ENCODE results near the gene BARX2.

Gene BARX2

GRCh38 chr11:129412494-129412893, 36.8 kb downstream of the BARX2 start:
- no peak overlapping the region for H2AFZ ChIP-seq (ENCODE audit: low read depth, low read length)
- H3K4me3 ChIP-seq (ENCODE audit: low read depth in 1 of 2, low read length in 2 of 2), result no peak overlapping the region
- H3K4me1 ChIP-seq (ENCODE audit: insufficient read depth, low read length), result no peaks in the 10 kb centered on the region
- ATAC-seq (ENCODE audit: insufficient read depth, low read depth) (no peak), DNase-seq (no peak)
- no peak overlapping the region for H3K4me2 ChIP-seq (ENCODE audit: insufficient read depth, low read length)
- H3K27ac ChIP-seq (ENCODE audit: low read length), result no peak overlapping the region
- H4K20me1 ChIP-seq (ENCODE audit: insufficient read depth, low read length), result no peaks in the 10 kb centered on the region
- TF ChIP-seq EZH2 (IDR thresholded peaks at IDR 0.05; ENCODE audit: borderline replicate concordance, low read depth, low read length, severe bottlenecking), result no peak
- TF ChIP-seq CTCF (IDR thresholded peaks at IDR 0.05; ENCODE audit: borderline replicate concordance, extremely low read depth, low read length, poor library complexity, severe bottlenecking), result no peak
- H3K9ac ChIP-seq (ENCODE audit: low read depth, low read length), result no peak overlapping the region
- peaks cover 11% of the 10 kb centered on the region for H3K27me3 ChIP-seq (ENCODE audit: insufficient read depth, low read length, poor library complexity)
- H3K9me3 ChIP-seq (ENCODE audit: insufficient read depth, low read length, severe bottlenecking), result no peaks in the 10 kb centered on the region
- no peaks in the 10 kb centered on the region for H3K36me3 ChIP-seq (ENCODE audit: insufficient read depth, low read length)
- H3K79me2 ChIP-seq (ENCODE audit: insufficient read depth, low read length), result no peaks in the 10 kb centered on the region

GRCh38 chr11:129414144-129414872, 38.7 kb downstream of the BARX2 start:
- no peak for TF ChIP-seq EZH2 (IDR thresholded peaks at IDR 0.05; ENCODE audit: borderline replicate concordance, low read depth, low read length, severe bottlenecking)
- no peak for TF ChIP-seq CTCF (IDR thresholded peaks at IDR 0.05; ENCODE audit: borderline replicate concordance, extremely low read depth, low read length, poor library complexity, severe bottlenecking)
- ATAC-seq (ENCODE audit: insufficient read depth, low read depth) (no peak), DNase-seq (no peak)
- Histone ChIP-seq H3K27me3 (ENCODE audit: insufficient read depth, low read length, poor library complexity) (peaks cover 5% of the 10 kb centered on the region), H3K36me3 (ENCODE audit: insufficient read depth, low read length) (no peaks in the 10 kb centered on the region), H3K9me3 (ENCODE audit: insufficient read depth, low read length, severe bottlenecking) (no peaks in the 10 kb centered on the region), H3K4me1 (ENCODE audit: insufficient read depth, low read length) (no peaks in the 10 kb centered on the region), H4K20me1 (ENCODE audit: insufficient read depth, low read length) (no peaks in the 10 kb centered on the region), H3K9ac (ENCODE audit: low read depth, low read length) (no peak overlapping the region), H3K4me3 (ENCODE audit: low read depth in 1 of 2, low read length in 2 of 2) (no peak overlapping the region), H3K4me2 (ENCODE audit: insufficient read depth, low read length) (no peak overlapping the region), H2AFZ (ENCODE audit: low read depth, low read length) (no peak overlapping the region), H3K79me2 (ENCODE audit: insufficient read depth, low read length) (no peaks in the 10 kb centered on the region), H3K27ac (ENCODE audit: low read length) (no peak overlapping the region)

- DNase-seq (no peak), ATAC-seq (ENCODE audit: insufficient read depth, low read depth) (no peak)
- H3K9me3 ChIP-seq (ENCODE audit: insufficient read depth, low read length, severe bottlenecking), result no peaks in the 10 kb centered on the region
- H3K4me2 ChIP-seq (ENCODE audit: insufficient read depth, low read length), result no peak overlapping the region
- TF ChIP-seq CTCF (IDR thresholded peaks at IDR 0.05; ENCODE audit: borderline replicate concordance, extremely low read depth, low read length, poor library complexity, severe bottlenecking) (no peak), EZH2 (IDR thresholded peaks at IDR 0.05; ENCODE audit: borderline replicate concordance, low read depth, low read length, severe bottlenecking) (no peak)
- H3K27ac ChIP-seq (ENCODE audit: low read length), result no peak overlapping the region
- H2AFZ ChIP-seq (ENCODE audit: low read depth, low read length), result no peak overlapping the region
- peaks cover 6% of the 10 kb centered on the region for H3K27me3 ChIP-seq (ENCODE audit: insufficient read depth, low read length, poor library complexity)
- H4K20me1 ChIP-seq (ENCODE audit: insufficient read depth, low read length), result no peaks in the 10 kb centered on the region
- H3K4me3 ChIP-seq (ENCODE audit: low read depth in 1 of 2, low read length in 2 of 2), result no peak overlapping the region
- H3K36me3 ChIP-seq (ENCODE audit: insufficient read depth, low read length), result no peaks in the 10 kb centered on the region
- no peak overlapping the region for H3K9ac ChIP-seq (ENCODE audit: low read depth, low read length)
- no peaks in the 10 kb centered on the region for H3K4me1 ChIP-seq (ENCODE audit: insufficient read depth, low read length)
- H3K79me2 ChIP-seq (ENCODE audit: insufficient read depth, low read length), result no peaks in the 10 kb centered on the region
Observed at GRCh38 chr11:129416080-129416820, 40.6 kb downstream of the BARX2 start.
